GM13977 (cell line): ENCODE results near the gene ADK.

Experiments used
- DNase-seq: peaks from one replicate; pipeline ENCODE4 v3.0.0; 2012; ENCODE audit warnings: low spot score
- CTCF ChIP-seq: IDR thresholded peaks from 2 replicates; pipeline ENCODE4 v1.5.1; 2012; ENCODE audit warnings: mild to moderate bottlenecking, control low read depth; ENCODE audit not compliant: insufficient read depth; ENCODE audit errors: extremely low read depth, missing control alignments
- in situ Hi-C: fragments of 300-500 bp; cut with MboI; formaldehyde crosslinking; loops from one replicate; pipeline ENCODE4 v1.12.0; 2022; ENCODE audit warnings: low sequenced_read_pairs, low pct_unique_long_range_greater_than_20kb, mixed read lengths, inconsistent platforms; ENCODE audit not compliant: unreplicated experiment

ADK gene

GRCh38 chr10:74110120-74110519, 40.9 kb upstream of the ADK start:
- in situ Hi-C loops: no loop called here
- TF ChIP-seq CTCF: no peak
- DNase-seq: no peak

GRCh38 chr10:74111799-74112198, 39.2 kb upstream of the ADK start:
- DNase-seq: no peak
- TF ChIP-seq CTCF: no peak
- in situ Hi-C loops: no loop called here

DNA sequence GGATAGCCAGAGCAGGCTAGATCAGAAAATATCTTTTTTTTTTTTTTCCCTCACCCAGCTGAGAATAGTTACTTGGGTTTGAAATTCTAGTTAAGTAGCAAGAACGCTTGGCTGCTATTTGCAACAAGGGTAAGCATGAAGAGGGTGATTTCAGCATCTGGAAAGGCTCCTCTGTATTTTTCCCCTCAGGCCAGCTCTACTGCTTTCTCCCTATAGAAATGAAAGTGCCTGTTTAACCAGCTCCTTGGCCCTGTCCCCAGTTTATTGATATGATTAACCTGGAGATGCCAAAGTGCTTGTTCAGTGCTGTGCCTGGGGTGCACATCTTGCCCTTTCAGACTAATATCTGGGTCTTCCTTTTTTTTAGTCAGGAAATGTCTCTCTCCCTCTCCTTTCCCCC, 37.5 kb upstream of the ADK start:
- TF ChIP-seq CTCF: no peak
- in situ Hi-C loops: no loop called here
- DNase-seq: no peak

- in situ Hi-C loops: no loop called here
- no peak for TF ChIP-seq CTCF
- DNase-seq: no peak
Measured at GRCh38 chr10:74114041-74114448, 37.0 kb upstream of the ADK start.

DNA sequence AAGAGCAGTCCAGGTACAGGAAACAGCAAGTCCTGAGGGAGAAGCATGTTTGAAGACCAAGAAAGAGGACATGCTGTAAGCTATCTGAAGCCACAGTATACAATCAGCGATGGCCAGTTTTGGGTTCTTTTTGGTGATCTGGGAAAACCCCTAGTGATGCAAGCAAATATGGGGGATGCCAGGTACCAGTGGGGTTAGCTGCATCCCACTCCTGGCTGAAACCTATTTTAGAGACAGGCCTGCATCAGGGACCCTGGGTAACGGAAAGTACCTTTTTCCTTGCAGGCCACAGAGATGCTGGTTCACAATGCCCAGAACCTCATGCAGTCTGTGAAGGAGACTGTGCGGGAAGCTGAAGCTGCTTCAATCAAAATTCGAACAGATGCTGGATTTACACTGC, 33.3 kb upstream of the ADK start:
- TF ChIP-seq CTCF: no peak
- in situ Hi-C loops: no loop called here
- peak; percentile 35 for DNase-seq

- no peak for TF ChIP-seq CTCF
- in situ Hi-C loops: no loop called here
- DNase-seq: no peak
Measured at GRCh38 chr10:74118804-74119203, 32.2 kb upstream of the ADK start.

DNA sequence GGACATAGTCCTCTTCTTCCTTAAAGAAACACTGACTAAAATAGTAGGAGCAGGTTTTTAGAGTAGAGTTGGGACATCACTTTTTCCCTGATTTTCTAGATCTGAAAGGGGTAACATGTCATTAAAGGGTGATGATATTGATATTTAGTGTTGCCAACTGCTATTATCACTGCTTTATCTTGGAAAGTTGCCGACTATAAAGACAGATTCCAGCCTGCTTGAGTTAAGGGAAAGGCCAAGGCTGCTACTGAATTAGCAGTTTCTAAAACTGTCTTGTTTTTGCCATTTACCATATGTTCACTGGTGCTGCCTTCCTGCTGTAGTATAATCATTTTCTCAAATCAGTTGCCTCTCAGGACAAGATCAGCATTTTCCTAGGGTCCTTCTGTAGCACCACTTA, 30.1 kb upstream of the ADK start:
- in situ Hi-C loops: no loop called here
- no peak for DNase-seq
- no peak for TF ChIP-seq CTCF
